Measurements from ENCODE around the gene DGCR2. TPM values are rescaled to one million over a fixed set of nuclear protein-coding genes. Genes with fewer than 3 reads are reported as not detected.

The DGCR2 gene
- total RNA-seq, 4 donors from 2014 or later = 29.5 to 62.4 (median 30.5) TPM

- DNase-seq (ENCODE audit: low spot score) = no peak
Observed at GRCh38 chr22:19136915-19137314, 14.7 kb upstream of the DGCR2 start.

GRCh38 chr22:19134874-19135273 lies 12.7 kb upstream of the DGCR2 start:
- DNase-seq (ENCODE audit: low spot score) = no peak
- no peak for TF ChIP-seq CTCF (IDR thresholded peaks at IDR 0.05)
- no peak for ATAC-seq (ENCODE audit: low FRiP score)

More at GRCh38 chr22:19136915-19137314, 14.7 kb upstream of the DGCR2 start:
- no peak for ATAC-seq (ENCODE audit: low FRiP score)
- no peak for TF ChIP-seq CTCF (IDR thresholded peaks at IDR 0.05)

GRCh38 chr22:19134176-19134831 lies 12.1 kb upstream of the DGCR2 start:
- ATAC-seq (ENCODE audit: low FRiP score) (no peak), DNase-seq (ENCODE audit: low spot score) (no peak)
- no peak for TF ChIP-seq CTCF (IDR thresholded peaks at IDR 0.05)

GRCh38 chr22:19133561-19133960 lies 11.3 kb upstream of the DGCR2 start:
- TF ChIP-seq CTCF (IDR thresholded peaks at IDR 0.05) = no peak
- ATAC-seq (ENCODE audit: low FRiP score) (no peak), DNase-seq (ENCODE audit: low spot score) (no peak)

- no peak for ATAC-seq (ENCODE audit: low FRiP score)
- TF ChIP-seq CTCF (IDR thresholded peaks at IDR 0.05) = no peak
- no peak for DNase-seq (ENCODE audit: low spot score)
Observed at GRCh38 chr22:19132693-19133400, 10.6 kb upstream of the DGCR2 start.

GRCh38 chr22:19132153-19132552 lies 9.9 kb upstream of the DGCR2 start:
- no peak for ATAC-seq (ENCODE audit: low FRiP score)
- no peak for TF ChIP-seq CTCF (IDR thresholded peaks at IDR 0.05)
- DNase-seq (ENCODE audit: low spot score) = no peak

- no peak for TF ChIP-seq CTCF (IDR thresholded peaks at IDR 0.05)
- ATAC-seq (ENCODE audit: low FRiP score) (no peak), DNase-seq (ENCODE audit: low spot score) (no peak)
Observed at GRCh38 chr22:19131685-19132015, 9.4 kb upstream of the DGCR2 start.

Data from omental fat pad (tissue), 4 donors.